ENCODE measurements around the gene GDF15. TPM values are rescaled to one million over a fixed set of nuclear protein-coding genes. Genes with fewer than 3 reads are reported as not detected.
A peak's percentile ranks its signal among the peaks of the same experiment; 100 is the strongest.

GDF15 gene
- polyA plus RNA-seq, 3 donors: 0.36 TPM; not detected in 2

DNA sequence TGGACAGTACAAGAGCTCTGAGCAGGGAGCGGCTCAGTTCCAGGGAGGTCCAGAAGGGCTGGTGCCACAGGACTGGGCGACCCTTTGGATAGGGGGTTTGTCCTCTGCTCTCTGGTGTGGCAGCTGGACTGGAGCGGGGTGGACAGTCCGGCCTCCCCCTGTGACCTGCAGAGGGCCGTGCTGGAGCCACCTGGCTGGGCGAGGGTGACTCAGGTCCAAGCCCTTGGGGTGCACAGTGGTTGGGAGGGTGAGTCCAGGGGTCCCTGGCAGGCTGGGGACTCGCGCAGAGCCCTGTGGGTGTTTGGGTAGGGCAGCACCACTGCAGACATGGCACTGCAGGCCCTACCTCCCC is 40.4 kb downstream of the GDF15 start:
- no peak overlapping the region for H3K27ac ChIP-seq (ENCODE audit: low read depth in 1 of 2, low read length in 2 of 2)

DNA sequence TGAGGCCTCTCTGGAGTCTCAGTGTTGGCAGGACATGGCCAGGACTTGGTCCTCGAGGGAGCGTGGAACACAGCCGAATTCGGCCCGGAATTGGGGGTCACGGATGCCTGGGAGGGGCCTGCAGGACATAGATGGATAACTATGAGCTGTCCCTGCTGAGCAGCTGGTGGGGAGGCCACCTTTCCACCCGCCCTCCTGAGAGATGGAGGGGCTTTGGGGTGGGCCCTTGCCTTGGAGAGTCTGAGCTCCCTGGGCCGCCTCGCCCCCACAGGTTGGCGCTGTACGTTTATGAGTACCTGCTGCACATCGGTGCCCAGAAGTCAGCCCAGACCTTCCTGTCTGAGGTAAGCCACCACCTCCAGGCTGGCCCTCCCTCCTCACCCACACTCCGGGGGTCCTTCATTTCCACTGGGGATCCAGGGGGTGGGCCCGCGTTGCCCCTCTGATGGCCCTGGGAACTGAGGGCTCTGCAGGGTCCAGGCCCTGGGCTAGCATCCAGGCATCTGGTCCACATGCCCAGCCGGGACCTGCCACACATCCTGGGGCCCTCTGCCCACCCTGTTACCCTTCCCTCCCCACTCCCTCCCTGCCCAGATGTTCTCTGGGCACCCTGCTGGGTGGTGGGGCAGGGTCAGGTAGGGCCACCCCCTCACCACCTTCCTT is 41.3 kb downstream of the GDF15 start:
- Histone ChIP-seq H3K27ac (ENCODE audit: low read depth in 1 of 2, low read length in 2 of 2) (no peak overlapping the region), H2AFZ (ENCODE audit: insufficient read depth, low read depth, low read length, poor library complexity, severe bottlenecking) (no peak overlapping the region), H3K27me3 (ENCODE audit: control insufficient read depth in 2 of 2, insufficient read depth in 2 of 2, low read length in 2 of 2) (peaks cover 0 to 5% of the 10 kb centered on the region in 2 donors), H3K9ac (ENCODE audit: insufficient read depth, low read length, poor library complexity, severe bottlenecking) (no peak overlapping the region), H3K79me2 (ENCODE audit: insufficient read depth, low read length) (peaks cover 37% of the 10 kb centered on the region), H3K9me3 (replicated peaks in 1 of 2; ENCODE audit: control insufficient read depth in 1 of 2, insufficient read depth in 1 of 2, low read length in 2 of 2) (no peaks in the 10 kb centered on the region), H3K36me3 (replicated peaks in 1 of 2; ENCODE audit: control insufficient read depth in 1 of 2, insufficient read depth in 2 of 2, low read length in 2 of 2) (peaks cover 0 to 3% of the 10 kb centered on the region in 2 donors), H3K4me2 (replicated peaks; ENCODE audit: extremely low read depth, low read length, poor library complexity, severe bottlenecking) (no peak overlapping the region), H4K20me1 (ENCODE audit: insufficient read depth, low read length) (peaks cover 92% of the 10 kb centered on the region), H3K4me1 (ENCODE audit: control insufficient read depth in 1 of 2, insufficient read depth in 2 of 2, low read length in 2 of 2) (peaks cover 19 to 31% of the 10 kb centered on the region in 2 donors), H3K4me3 (replicated peaks in 1 of 3; ENCODE audit: low read depth in 2 of 3, low read length in 3 of 3) (no peak overlapping the region)
- H3K27me3 Mint-ChIP-seq (ENCODE audit: low read depth in 3 of 3): peaks cover 2 to 6% (median 5%) of the 10 kb centered on the region in 3 donors
- H3K9me3 Mint-ChIP-seq: no peaks in the 10 kb centered on the region
- H3K27ac Mint-ChIP-seq: no peak overlapping the region
- 93% methylated on average over 4 of the region's 16 CpGs for WGBS (ENCODE audit: insufficient coverage)
- no peak for DNase-seq
- peaks cover 27% of the 10 kb centered on the region for H3K4me1 Mint-ChIP-seq
- H3K36me3 Mint-ChIP-seq: peaks cover 8 to 31% of the 10 kb centered on the region in 2 donors
- no peak overlapping the region for H3K4me3 Mint-ChIP-seq
- TF ChIP-seq, protein P1, sequence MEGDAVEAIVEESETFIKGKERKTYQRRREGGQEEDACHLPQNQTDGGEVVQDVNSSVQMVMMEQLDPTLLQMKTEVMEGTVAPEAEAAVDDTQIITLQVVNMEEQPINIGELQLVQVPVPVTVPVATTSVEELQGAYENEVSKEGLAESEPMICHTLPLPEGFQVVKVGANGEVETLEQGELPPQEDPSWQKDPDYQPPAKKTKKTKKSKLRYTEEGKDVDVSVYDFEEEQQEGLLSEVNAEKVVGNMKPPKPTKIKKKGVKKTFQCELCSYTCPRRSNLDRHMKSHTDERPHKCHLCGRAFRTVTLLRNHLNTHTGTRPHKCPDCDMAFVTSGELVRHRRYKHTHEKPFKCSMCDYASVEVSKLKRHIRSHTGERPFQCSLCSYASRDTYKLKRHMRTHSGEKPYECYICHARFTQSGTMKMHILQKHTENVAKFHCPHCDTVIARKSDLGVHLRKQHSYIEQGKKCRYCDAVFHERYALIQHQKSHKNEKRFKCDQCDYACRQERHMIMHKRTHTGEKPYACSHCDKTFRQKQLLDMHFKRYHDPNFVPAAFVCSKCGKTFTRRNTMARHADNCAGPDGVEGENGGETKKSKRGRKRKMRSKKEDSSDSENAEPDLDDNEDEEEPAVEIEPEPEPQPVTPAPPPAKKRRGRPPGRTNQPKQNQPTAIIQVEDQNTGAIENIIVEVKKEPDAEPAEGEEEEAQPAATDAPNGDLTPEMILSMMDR (IDR thresholded peaks at IDR 0.05): no peak
- intact Hi-C loops (cut with micrococcal nuclease): no loop called here

More for the DNA sequence above, 40.4 kb downstream of the GDF15 start:
- H3K27ac Mint-ChIP-seq: peak overlapping the region in 1 of 7 donors; percentile 14
- Histone ChIP-seq H3K4me1 (ENCODE audit: control insufficient read depth in 1 of 2, insufficient read depth in 2 of 2, low read length in 2 of 2) (peaks cover 21 to 35% of the 10 kb centered on the region in 2 donors), H2AFZ (ENCODE audit: insufficient read depth, low read depth, low read length, poor library complexity, severe bottlenecking) (no peak overlapping the region), H3K27me3 (ENCODE audit: control insufficient read depth in 2 of 2, insufficient read depth in 2 of 2, low read length in 2 of 2) (no peaks in the 10 kb centered on the region), H3K4me2 (replicated peaks; ENCODE audit: extremely low read depth, low read length, poor library complexity, severe bottlenecking) (no peak overlapping the region), H4K20me1 (ENCODE audit: insufficient read depth, low read length) (peaks cover 100% of the 10 kb centered on the region), H3K36me3 (replicated peaks in 1 of 2; ENCODE audit: control insufficient read depth in 1 of 2, insufficient read depth in 2 of 2, low read length in 2 of 2) (no peaks in the 10 kb centered on the region), H3K9ac (ENCODE audit: insufficient read depth, low read length, poor library complexity, severe bottlenecking) (no peak overlapping the region), H3K9me3 (replicated peaks in 1 of 2; ENCODE audit: control insufficient read depth in 1 of 2, insufficient read depth in 1 of 2, low read length in 2 of 2) (no peaks in the 10 kb centered on the region), H3K79me2 (ENCODE audit: insufficient read depth, low read length) (peaks cover 45% of the 10 kb centered on the region), H3K4me3 (replicated peaks in 1 of 3; ENCODE audit: low read depth in 2 of 3, low read length in 3 of 3) (no peak overlapping the region)
- peaks cover 33% of the 10 kb centered on the region for H3K4me1 Mint-ChIP-seq
- H3K36me3 Mint-ChIP-seq: peaks cover 8 to 38% of the 10 kb centered on the region in 2 donors
- intact Hi-C loops (cut with micrococcal nuclease): no loop called here
- TF ChIP-seq, protein P1 (IDR thresholded peaks at IDR 0.05): no peak
- no peak overlapping the region for H3K4me3 Mint-ChIP-seq
- no peak for DNase-seq
- 99% methylated on average over 6 of the region's 8 CpGs for WGBS (ENCODE audit: insufficient coverage)
- H3K9me3 Mint-ChIP-seq: no peaks in the 10 kb centered on the region
- peaks cover 0 to 3% (median 2%) of the 10 kb centered on the region in 3 donors for H3K27me3 Mint-ChIP-seq (ENCODE audit: low read depth in 3 of 3)

All from CD14-positive monocyte (primary cell).